Trophoblast cell (in vitro differentiated cells and primary cell): ENCODE measurements around the gene PRR9.

Source experiments
- DNase-seq, 2 donors: peaks; one replicate each; pipeline ENCODE4 v3.0.0-alpha.2; 2016
- H2AFZ ChIP-seq: 2 replicates; pipeline ENCODE4 v1.6.1; 2013; ENCODE audit warnings: low read length, moderate library complexity, mild to moderate bottlenecking; ENCODE audit not compliant: insufficient read depth, poor library complexity
- H2AK5ac ChIP-seq: 2 replicates; pipeline ENCODE4 v1.6.1; 2013; ENCODE audit warnings: mild to moderate bottlenecking, low read length
- H2BK120ac ChIP-seq: 2 replicates; pipeline ENCODE4 v1.6.1; 2013; ENCODE audit warnings: low read length, mild to moderate bottlenecking, moderate library complexity; ENCODE audit not compliant: insufficient read depth, poor library complexity
- H2BK12ac ChIP-seq: 2 replicates; pipeline ENCODE4 v1.6.1; 2013; ENCODE audit warnings: mild to moderate bottlenecking, low read length, moderate library complexity
- H2BK5ac ChIP-seq: 2 replicates; pipeline ENCODE4 v1.6.1; 2013; ENCODE audit warnings: low read length, low read depth, moderate library complexity, mild to moderate bottlenecking; ENCODE audit not compliant: poor library complexity
- H3K14ac ChIP-seq: 2 replicates; pipeline ENCODE4 v1.6.1; 2013; ENCODE audit warnings: mild to moderate bottlenecking, low read length
- H3K18ac ChIP-seq: 2 replicates; pipeline ENCODE4 v1.6.1; 2013; ENCODE audit warnings: mild to moderate bottlenecking, low read length
- H3K23ac ChIP-seq: 2 replicates; pipeline ENCODE4 v1.6.1; 2013; ENCODE audit warnings: low read length
- H3K27ac ChIP-seq: 2 replicates; pipeline ENCODE4 v1.5.1; 2013; ENCODE audit warnings: low read depth, mild to moderate bottlenecking, inconsistent platforms, low read length, moderate library complexity
- H3K27me3 ChIP-seq: 2 replicates; pipeline ENCODE4 v1.6.1; 2013; ENCODE audit warnings: inconsistent platforms, mild to moderate bottlenecking, low read length, moderate library complexity; ENCODE audit not compliant: insufficient read depth
- H3K36me3 ChIP-seq, 2 experiments: 1 replicate in 1 of 2; 2 replicates in 1 of 2; pipeline ENCODE4 v1.6.1; 2013; ENCODE audit warnings: low read length in 2 of 2, mild to moderate bottlenecking in 2 of 2, moderate library complexity in 1 of 2; ENCODE audit not compliant: insufficient read depth in 2 of 2, control insufficient read depth in 1 of 2
- H3K4ac ChIP-seq: 2 replicates; pipeline ENCODE4 v1.6.1; 2013; ENCODE audit warnings: low read depth, mild to moderate bottlenecking, low read length, moderate library complexity
- H3K4me1 ChIP-seq, 2 experiments: 1 replicate in 1 of 2; 2 replicates in 1 of 2; pipeline ENCODE4 v1.6.1; 2013; ENCODE audit warnings: low read length in 2 of 2, mild to moderate bottlenecking in 2 of 2, moderate library complexity in 1 of 2; ENCODE audit not compliant: insufficient read depth in 2 of 2, control insufficient read depth in 1 of 2
- H3K4me2 ChIP-seq: 2 replicates; pipeline ENCODE4 v1.6.1; 2013; ENCODE audit warnings: inconsistent platforms, mild to moderate bottlenecking, low read length, moderate library complexity
- H3K4me3 ChIP-seq: 2 replicates; pipeline ENCODE4 v1.5.1; 2013; ENCODE audit warnings: mild to moderate bottlenecking, low read depth, low read length, inconsistent platforms
- H3K79me1 ChIP-seq: one replicate; pipeline ENCODE4 v1.6.1; 2013; ENCODE audit warnings: low read length
- H3K79me2 ChIP-seq: 2 replicates; pipeline ENCODE4 v1.6.1; 2013; ENCODE audit warnings: low read length, mild to moderate bottlenecking; ENCODE audit not compliant: control insufficient read depth, insufficient read depth, poor library complexity
- H3K9ac ChIP-seq: 2 replicates; pipeline ENCODE4 v1.6.1; 2013; ENCODE audit warnings: mild to moderate bottlenecking, low read length
- H3K9me3 ChIP-seq: 2 replicates; pipeline ENCODE4 v1.6.1; 2013; ENCODE audit warnings: low read depth, mild to moderate bottlenecking, control low read depth, inconsistent platforms, low read length; ENCODE audit not compliant: insufficient read depth
- H4K12ac ChIP-seq: 2 replicates; pipeline ENCODE4 v1.6.1; 2013; ENCODE audit warnings: low read depth, mild to moderate bottlenecking, low read length, moderate library complexity
- H4K8ac ChIP-seq: 2 replicates; pipeline ENCODE4 v1.6.1; 2013; ENCODE audit warnings: low read depth, mild to moderate bottlenecking, low read length, moderate library complexity
- H4K91ac ChIP-seq: one replicate; pipeline ENCODE4 v1.6.1; 2013; ENCODE audit warnings: low read depth, mild to moderate bottlenecking, low read length, moderate library complexity
- WGBS: extraction: QIAGEN DNeasy Blood & Tissue Kit; methylation state at CpG from one replicate; pipeline ENCODE4 v1.1.7; 2013; ENCODE audit warnings: missing lambda C conversion rate; ENCODE audit not compliant: insufficient read length, insufficient coverage; ENCODE audit errors: extremely low coverage; 5-methylcytosine and 5-hydroxymethylcytosine counted together

The PRR9 gene

GRCh38 chr1:153232553-153232952 lies 15.2 kb downstream of the PRR9 start:
- H2AK5ac ChIP-seq = no peak overlapping the region
- peak in 1 of 2 donors; percentile 11 for DNase-seq
- no peaks in the 10 kb centered on the region for H3K79me2 ChIP-seq
- H4K12ac ChIP-seq = no peak overlapping the region
- H2BK120ac ChIP-seq = no peak overlapping the region
- no peak overlapping the region for H2AFZ ChIP-seq
- no peaks in the 10 kb centered on the region for H3K36me3 ChIP-seq
- H3K4ac ChIP-seq = no peak overlapping the region
- WGBS = no CpG with 5 or more reads among the region's 3 CpGs
- H2BK5ac ChIP-seq = no peak overlapping the region
- H3K9me3 ChIP-seq = no peaks in the 10 kb centered on the region
- no peak overlapping the region for H3K23ac ChIP-seq
- H3K27me3 ChIP-seq = no peaks in the 10 kb centered on the region
- no peak overlapping the region for H3K4me3 ChIP-seq
- H3K27ac ChIP-seq = no peak overlapping the region
- H3K14ac ChIP-seq = no peak overlapping the region
- H3K9ac ChIP-seq = no peak overlapping the region
- H3K18ac ChIP-seq = no peak overlapping the region
- no peaks in the 10 kb centered on the region for H3K79me1 ChIP-seq
- H3K4me1 ChIP-seq = no peaks in the 10 kb centered on the region
- no peak overlapping the region for H2BK12ac ChIP-seq
- no peak overlapping the region for H4K91ac ChIP-seq
- H4K8ac ChIP-seq = no peak overlapping the region
- no peak overlapping the region for H3K4me2 ChIP-seq

DNA sequence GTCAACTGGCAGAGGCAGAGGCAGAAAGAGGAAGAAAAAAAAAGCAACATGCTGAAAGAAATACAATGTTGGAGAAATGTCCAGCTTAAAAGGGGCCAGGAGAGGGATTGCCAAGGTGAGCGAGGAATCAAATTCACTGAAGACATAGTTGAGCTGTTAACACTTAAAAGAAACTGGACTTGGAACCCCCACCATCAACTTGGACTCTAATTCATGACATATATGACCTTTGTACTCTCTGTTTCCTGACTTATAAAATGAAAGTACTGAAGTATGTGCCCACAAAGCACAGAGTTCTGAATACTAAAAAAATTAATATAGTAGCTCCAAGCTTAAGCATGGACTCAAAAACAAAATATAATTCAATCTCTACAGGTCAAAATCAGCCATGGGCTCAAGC lies 16.1 kb downstream of the PRR9 start:
- Histone ChIP-seq H3K79me2 (no peaks in the 10 kb centered on the region), H4K91ac (no peak overlapping the region), H4K12ac (no peak overlapping the region), H4K8ac (no peak overlapping the region), H3K4ac (no peak overlapping the region), H3K14ac (no peak overlapping the region), H3K18ac (no peak overlapping the region), H3K4me2 (no peak overlapping the region), H3K9me3 (no peaks in the 10 kb centered on the region), H3K4me1 (no peaks in the 10 kb centered on the region), H3K9ac (no peak overlapping the region), H3K4me3 (no peak overlapping the region), H2AK5ac (no peak overlapping the region), H3K23ac (no peak overlapping the region), H3K79me1 (no peaks in the 10 kb centered on the region), H2BK5ac (no peak overlapping the region), H3K36me3 (no peaks in the 10 kb centered on the region), H2AFZ (no peak overlapping the region), H3K27ac (no peak overlapping the region), H2BK12ac (no peak overlapping the region), H2BK120ac (no peak overlapping the region), H3K27me3 (no peaks in the 10 kb centered on the region)
- no CpG with 5 or more reads among the region's 1 CpG for WGBS
- DNase-seq = no peak

- Histone ChIP-seq H2BK120ac (no peak overlapping the region), H2BK5ac (no peak overlapping the region), H3K4me3 (no peak overlapping the region), H4K91ac (no peak overlapping the region), H4K12ac (no peak overlapping the region), H2AK5ac (no peak overlapping the region), H4K8ac (no peak overlapping the region), H2BK12ac (no peak overlapping the region), H3K79me2 (no peaks in the 10 kb centered on the region), H3K9ac (no peak overlapping the region), H3K36me3 (no peaks in the 10 kb centered on the region), H3K4me2 (no peak overlapping the region), H3K4me1 (no peaks in the 10 kb centered on the region), H3K9me3 (peaks cover 2% of the 10 kb centered on the region), H3K79me1 (no peaks in the 10 kb centered on the region), H3K27me3 (no peaks in the 10 kb centered on the region), H3K27ac (no peak overlapping the region), H3K4ac (no peak overlapping the region), H3K23ac (no peak overlapping the region), H2AFZ (no peak overlapping the region), H3K18ac (no peak overlapping the region), H3K14ac (no peak overlapping the region)
- no peak for DNase-seq
- WGBS = no CpG with 5 or more reads among the region's 2 CpGs
Observed at GRCh38 chr1:153238527-153238926, 21.1 kb downstream of the PRR9 start.

DNA sequence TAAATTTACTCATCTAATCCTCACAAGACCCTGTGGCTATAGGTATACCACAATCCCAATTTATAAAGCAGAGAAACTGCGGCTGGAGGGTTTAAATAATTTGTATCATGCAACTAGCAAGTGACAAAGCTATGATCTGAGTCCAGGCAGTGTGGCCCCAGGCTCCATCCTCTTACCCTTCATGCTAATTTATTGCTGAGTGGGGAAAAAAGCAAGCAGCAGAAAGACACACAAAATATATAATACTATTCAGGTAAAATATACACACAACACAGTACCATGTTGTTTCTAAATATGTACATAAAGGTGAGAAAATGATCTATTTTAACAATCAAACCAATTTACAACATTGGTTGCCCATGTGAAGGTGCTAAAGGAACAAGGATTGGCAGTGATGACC lies 24.8 kb downstream of the PRR9 start:
- Histone ChIP-seq H4K12ac (no peak overlapping the region), H4K8ac (no peak overlapping the region), H3K36me3 (no peaks in the 10 kb centered on the region), H3K4me3 (no peak overlapping the region), H3K14ac (no peak overlapping the region), H2BK5ac (no peak overlapping the region), H2AFZ (no peak overlapping the region), H3K4me1 (no peaks in the 10 kb centered on the region), H3K9ac (no peak overlapping the region), H3K79me1 (no peaks in the 10 kb centered on the region), H2AK5ac (no peak overlapping the region), H3K4ac (no peak overlapping the region), H3K9me3 (peaks cover 2% of the 10 kb centered on the region), H2BK12ac (no peak overlapping the region), H2BK120ac (no peak overlapping the region), H3K27ac (no peak overlapping the region), H4K91ac (no peak overlapping the region), H3K79me2 (no peaks in the 10 kb centered on the region), H3K18ac (no peak overlapping the region), H3K27me3 (no peaks in the 10 kb centered on the region), H3K23ac (no peak overlapping the region), H3K4me2 (no peak overlapping the region)
- no CpG with 5 or more reads among the region's 1 CpG for WGBS
- no peak for DNase-seq
